Activated CD4-positive, alpha-beta memory T cell treated with anti-CD3 and anti-CD28 coated beads for 36 hours (primary cell): ENCODE results near the gene CALHM1. TPM values are rescaled to one million over a fixed set of nuclear protein-coding genes. Genes with fewer than 3 reads are reported as not detected.

Source experiments
- CTCF ChIA-PET: fragments of 350-600 bp; sonication (Branson Sonifier 250); formaldehyde crosslinking; loops from one replicate; lab custom pipeline; 2021; ENCODE audit warnings: antibody characterized with exemption, inconsistent platforms; lab: Charles Lee
- POLR2A ChIA-PET: fragments of 350-600 bp; sonication (Branson Sonifier 250); formaldehyde crosslinking; loops from one replicate; lab custom pipeline; 2021; ENCODE audit warnings: antibody characterized with exemption; lab: Charles Lee
- DNase-seq: peaks from one replicate; pipeline ENCODE4 v3.0.0-alpha.2; 2020
- H3K27ac Mint-ChIP-seq: one replicate; pipeline ENCODE4 v1.8.0; 2021; ENCODE audit warnings: mixed read lengths
- H3K27me3 Mint-ChIP-seq: one replicate; pipeline ENCODE4 v1.8.0; 2021; ENCODE audit warnings: mixed read lengths
- H3K36me3 Mint-ChIP-seq: one replicate; pipeline ENCODE4 v1.8.0; 2021; ENCODE audit warnings: mixed read lengths
- H3K4me1 Mint-ChIP-seq: one replicate; pipeline ENCODE4 v1.8.0; 2021; ENCODE audit warnings: low read depth, mixed read lengths
- H3K4me3 Mint-ChIP-seq: one replicate; pipeline ENCODE4 v1.8.0; 2021; ENCODE audit warnings: mild to moderate bottlenecking, mixed read lengths
- H3K9me3 Mint-ChIP-seq: one replicate; pipeline ENCODE4 v1.8.0; 2021; ENCODE audit warnings: mixed read lengths
- intact Hi-C: fragments of 100-400 bp; cut with micrococcal nuclease; formaldehyde crosslinking; loops from one replicate; pipeline ENCODE4 v1.15.1; 2023
- total RNA-seq, 2 experiments: library from RNA; stranded (reverse); gene quantifications; one replicate each; pipeline ENCODE4 v1.2.3, GENCODE V29; 2021

CALHM1 gene
- total RNA-seq, 2 experiments from 2014 or later = not detected

GRCh38 chr10:103451831-103452505 lies 6.7 kb downstream of the CALHM1 start, which contains the start of gene CALHM2:
TSS of gene CALHM2 (minus strand) at chr10:103452370. CDS start at chr10:103449941, 2,429 bp downstream.
- ChIA-PET CTCF (interaction anchor here (0.7 to 5.1 kb wide), 12 partner anchors 10 to 534 kb away, joined by 3 to 30 read pairs (median 5); partner anchors contain the start of gene CNNM2), POLR2A (interaction anchor here (1.0 to 1.3 kb wide), 2 partner anchors 12 to 19 kb away, joined by 3 to 5 read pairs; no protein-coding TSS in a partner anchor)
- Mint-ChIP-seq H3K9me3 (no peaks in the 10 kb centered on the region), H3K27me3 (no peaks in the 10 kb centered on the region), H3K27ac (peak within 1 kb of the TSS; percentile 91), H3K36me3 (peaks cover 28% of the 10 kb centered on the region), H3K4me1 (peaks cover 44% of the 10 kb centered on the region), H3K4me3 (peak within 1 kb of the TSS; percentile 90)
- peak; percentile 75 for DNase-seq
- intact Hi-C loops = loop anchor here (1.0 kb wide), 2 partner anchors 19 to 30 kb away; no protein-coding TSS in a partner anchor

GRCh38 chr10:103451091-103451813 lies 7.4 kb downstream of the CALHM1 start:
- peaks cover 47% of the 10 kb centered on the region for H3K4me1 Mint-ChIP-seq
- CTCF ChIA-PET = interaction anchor here (0.8 to 5.1 kb wide), 11 partner anchors 9 to 533 kb away, joined by 3 to 30 read pairs (median 5); partner anchors contain the start of gene CNNM2

GRCh38 chr10:103450201-103450695 lies 8.5 kb downstream of the CALHM1 start:
- H3K36me3 Mint-ChIP-seq = peaks cover 36% of the 10 kb centered on the region
- CTCF ChIA-PET = interaction anchor here (1.0 to 5.1 kb wide), 8 partner anchors 8 to 36 kb away, joined by 3 to 30 read pairs (median 6); no protein-coding TSS in a partner anchor

More at GRCh38 chr10:103451091-103451813, 7.4 kb downstream of the CALHM1 start:
- no peaks in the 10 kb centered on the region for H3K27me3 Mint-ChIP-seq
- peak; percentile 71 for DNase-seq
- H3K27ac Mint-ChIP-seq = peak overlapping the region; percentile 91
- intact Hi-C loops = loop anchor here (1.0 kb wide), 1 partner anchor 31 kb away; no protein-coding TSS in a partner anchor
- H3K4me3 Mint-ChIP-seq = peak overlapping the region; percentile 90
- no peaks in the 10 kb centered on the region for H3K9me3 Mint-ChIP-seq
- peaks cover 32% of the 10 kb centered on the region for H3K36me3 Mint-ChIP-seq
- POLR2A ChIA-PET = interaction anchor here (1.0 to 1.3 kb wide), 2 partner anchors 11 to 19 kb away, joined by 3 to 5 read pairs; no protein-coding TSS in a partner anchor

GRCh38 chr10:103449208-103450144 lies 9.2 kb downstream of the CALHM1 start:
- DNase-seq = no peak
- intact Hi-C loops = no loop called here

More at GRCh38 chr10:103450201-103450695, 8.5 kb downstream of the CALHM1 start:
- POLR2A ChIA-PET = no interaction called here
- peaks cover 47% of the 10 kb centered on the region for H3K4me1 Mint-ChIP-seq
- no peak for DNase-seq
- peak overlapping the region; percentile 90 for H3K4me3 Mint-ChIP-seq
- no peaks in the 10 kb centered on the region for H3K27me3 Mint-ChIP-seq
- peak overlapping the region; percentile 91 for H3K27ac Mint-ChIP-seq
- intact Hi-C loops = no loop called here
- no peaks in the 10 kb centered on the region for H3K9me3 Mint-ChIP-seq

GRCh38 chr10:103448746-103449145 lies 10.0 kb downstream of the CALHM1 start:
- peak overlapping the region; percentile 63 for H3K27ac Mint-ChIP-seq
- DNase-seq = no peak
- H3K9me3 Mint-ChIP-seq = no peaks in the 10 kb centered on the region
- intact Hi-C loops = no loop called here
- no peak overlapping the region for H3K4me3 Mint-ChIP-seq
- CTCF ChIA-PET = no interaction called here
- POLR2A ChIA-PET = no interaction called here
- no peaks in the 10 kb centered on the region for H3K27me3 Mint-ChIP-seq
- peaks cover 46% of the 10 kb centered on the region for H3K36me3 Mint-ChIP-seq
- peaks cover 46% of the 10 kb centered on the region for H3K4me1 Mint-ChIP-seq

More at GRCh38 chr10:103449208-103450144, 9.2 kb downstream of the CALHM1 start:
- H3K4me1 Mint-ChIP-seq = peaks cover 47% of the 10 kb centered on the region
- ChIA-PET POLR2A (interaction anchor here (0.6 kb wide), 1 partner anchor 14 kb away, joined by 3 read pairs; no protein-coding TSS in a partner anchor), CTCF (interaction anchor here (1.2 to 5.1 kb wide), 4 partner anchors 11 to 37 kb away, joined by 3 to 30 read pairs (median 6); no protein-coding TSS in a partner anchor)
- peak overlapping the region; percentile 63 for H3K27ac Mint-ChIP-seq
- peaks cover 39% of the 10 kb centered on the region for H3K36me3 Mint-ChIP-seq
- no peaks in the 10 kb centered on the region for H3K9me3 Mint-ChIP-seq
- H3K4me3 Mint-ChIP-seq = peak overlapping the region; percentile 3
- no peaks in the 10 kb centered on the region for H3K27me3 Mint-ChIP-seq

- Mint-ChIP-seq H3K27me3 (no peaks in the 10 kb centered on the region), H3K36me3 (peaks cover 54% of the 10 kb centered on the region), H3K4me3 (no peak overlapping the region), H3K9me3 (no peaks in the 10 kb centered on the region), H3K27ac (no peak overlapping the region), H3K4me1 (peaks cover 36% of the 10 kb centered on the region)
- intact Hi-C loops = no loop called here
- ChIA-PET CTCF (no interaction called here), POLR2A (no interaction called here)
- DNase-seq = no peak
Observed at GRCh38 chr10:103447187-103447586, 11.5 kb downstream of the CALHM1 start.

GRCh38 chr10:103445767-103446567 lies 12.7 kb downstream of the CALHM1 start:
- no peak for DNase-seq
- Mint-ChIP-seq H3K27ac (peak overlapping the region; percentile 35), H3K36me3 (peaks cover 58% of the 10 kb centered on the region), H3K4me3 (no peak overlapping the region), H3K4me1 (peaks cover 33% of the 10 kb centered on the region), H3K27me3 (no peaks in the 10 kb centered on the region), H3K9me3 (no peaks in the 10 kb centered on the region)
- CTCF ChIA-PET = interaction anchor here (0.8 kb wide), 1 partner anchor 40 kb away, joined by 3 read pairs; no protein-coding TSS in a partner anchor
- intact Hi-C loops = no loop called here
- POLR2A ChIA-PET = no interaction called here

GRCh38 chr10:103445366-103445765 lies 13.3 kb downstream of the CALHM1 start:
- Mint-ChIP-seq H3K4me3 (no peak overlapping the region), H3K36me3 (peaks cover 55% of the 10 kb centered on the region), H3K27ac (no peak overlapping the region), H3K4me1 (peaks cover 26% of the 10 kb centered on the region), H3K27me3 (no peaks in the 10 kb centered on the region), H3K9me3 (no peaks in the 10 kb centered on the region)
- intact Hi-C loops = no loop called here
- no peak for DNase-seq
- CTCF ChIA-PET = no interaction called here
- POLR2A ChIA-PET = no interaction called here

GRCh38 chr10:103444478-103444877 lies 14.2 kb downstream of the CALHM1 start:
- CTCF ChIA-PET = no interaction called here
- H3K4me3 Mint-ChIP-seq = no peak overlapping the region

GRCh38 chr10:103443475-103444185 lies 15.1 kb downstream of the CALHM1 start:
- CTCF ChIA-PET = no interaction called here
- DNase-seq = no peak
- intact Hi-C loops = no loop called here
- Mint-ChIP-seq H3K36me3 (peaks cover 50% of the 10 kb centered on the region), H3K27ac (no peak overlapping the region), H3K4me1 (peaks cover 11% of the 10 kb centered on the region), H3K9me3 (no peaks in the 10 kb centered on the region), H3K27me3 (no peaks in the 10 kb centered on the region), H3K4me3 (no peak overlapping the region)
- POLR2A ChIA-PET = interaction anchor here (0.6 kb wide), 1 partner anchor 61 kb away, joined by 4 read pairs; no protein-coding TSS in a partner anchor

More at GRCh38 chr10:103444478-103444877, 14.2 kb downstream of the CALHM1 start:
- intact Hi-C loops = no loop called here
- Mint-ChIP-seq H3K36me3 (peaks cover 54% of the 10 kb centered on the region), H3K4me1 (peaks cover 19% of the 10 kb centered on the region), H3K9me3 (no peaks in the 10 kb centered on the region), H3K27ac (no peak overlapping the region), H3K27me3 (no peaks in the 10 kb centered on the region)
- DNase-seq = no peak
- POLR2A ChIA-PET = no interaction called here
